Left lung (tissue), 10 donors: ENCODE results near the gene SUSD5. TPM values are rescaled to one million over a fixed set of nuclear protein-coding genes. Genes with fewer than 3 reads are reported as not detected.

Experiments
- ATAC-seq: fragments of 200-7000 bp; cut with Tn5 transposase; one replicate; pipeline ENCODE4 v1.9.1; 2020; ENCODE audit warnings: moderate library complexity
- DNase-seq, 4 donors: peaks; one replicate each; pipeline ENCODE4 v3.0.0-alpha.2; 2013 to 2020
- H3K27ac ChIP-seq, 2 donors: fragments of 200-600 bp; sonication (generic) in 1 of 2; one replicate each; pipeline versions ENCODE4 v1.5.0 to v1.8.0; 2020 to 2021
- H3K27me3 ChIP-seq, 2 donors: fragments of 200-600 bp; sonication (generic) in 1 of 2; one replicate each; pipeline versions ENCODE4 v1.5.0 to v1.8.0; 2020 to 2021
- H3K36me3 ChIP-seq, 2 donors: fragments of 200-600 bp; sonication (generic) in 1 of 2; one replicate each; pipeline versions ENCODE4 v1.5.0 to v1.8.0; 2020 to 2021
- H3K4me1 ChIP-seq, 2 donors: fragments of 200-600 bp; one replicate each; pipeline ENCODE4 v1.8.0; 2021
- H3K4me3 ChIP-seq, 2 donors: fragments of 200-600 bp; sonication (generic) in 1 of 2; one replicate each; pipeline versions ENCODE4 v1.5.0 to v1.8.0; 2020 to 2021; ENCODE audit warnings: mild to moderate bottlenecking in 1 of 2
- H3K9me3 ChIP-seq, 2 donors: fragments of 200-600 bp; sonication (generic) in 1 of 2; one replicate each; pipeline versions ENCODE4 v1.5.0 to v1.8.0; 2020 to 2021
- CTCF ChIP-seq, 2 donors: fragments of 200-600 bp; sonication (generic) in 1 of 2; IDR thresholded peaks; one replicate each; pipeline versions ENCODE4 v1.5.0 to v1.8.0; 2021; ENCODE audit warnings: antibody characterized with exemption in 2 of 2
- intact Hi-C, 2 donors: fragments of 100-400 bp; cut with DNase I; formaldehyde crosslinking; loops; one replicate each; pipeline versions ENCODE4 v1.11.2 to v1.14.2; 2022
- polyA plus RNA-seq, 6 donors: library from polyadenylated mRNA; unstranded; fragments of 120-200 nt; gene quantifications; one replicate each; pipeline ENCODE4 v1.2.1, GENCODE V29; 2013; ENCODE audit not compliant: insufficient read length in 6 of 6
- total RNA-seq, 2 donors: library from RNA; stranded (reverse); fragmentation: NEBNext Ultra II Directional; extraction: Animal tissue kit (Norgen Biotek cat#: 25700); gene quantifications; one replicate each; pipeline ENCODE4 v1.2.1, GENCODE V29; 2021
- donor health status: DM: no; HTN: yes; CAD: no.
- donor health status: DM: no; HTN: no; CAD: no.

SUSD5 gene
- total and polyA plus RNA-seq, 8 donors = 1.3 to 4.3 (median 3.0) TPM

- no peak overlapping the region for H3K27ac ChIP-seq
- intact Hi-C loops = no loop called here
- peaks cover 0 to 80% of the 10 kb centered on the region in 2 donors for H3K36me3 ChIP-seq
- ATAC-seq = no peak
- peaks cover 0 to 3% of the 10 kb centered on the region in 2 donors for H3K4me1 ChIP-seq
- H3K4me3 ChIP-seq = no peak overlapping the region
- TF ChIP-seq CTCF (IDR thresholded peaks at IDR 0.05) = no peak
- no peaks in the 10 kb centered on the region for H3K27me3 ChIP-seq
- no peaks in the 10 kb centered on the region for H3K9me3 ChIP-seq
- no peak for DNase-seq
Measured at GRCh38 chr3:33128706-33129105, 89.9 kb downstream of the SUSD5 start.

DNA sequence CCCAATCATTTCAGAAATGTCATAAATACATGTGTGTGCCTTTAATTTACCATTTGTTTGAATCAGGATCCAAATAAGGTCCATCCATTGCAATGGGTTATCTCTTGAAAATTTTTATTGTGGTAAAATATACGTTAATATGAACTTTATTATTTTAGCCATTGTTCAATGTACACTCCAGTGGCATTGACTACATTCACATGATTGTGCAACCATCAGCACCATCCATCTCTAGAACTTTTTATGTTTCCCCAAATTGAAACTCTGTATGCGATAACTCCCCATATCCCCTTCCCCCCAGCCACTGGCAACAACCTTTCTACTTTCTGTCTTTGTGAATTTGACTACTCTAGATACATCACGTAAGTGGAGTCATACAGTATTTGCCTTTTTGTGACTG is 92.8 kb downstream of the SUSD5 start:
- H3K27ac ChIP-seq = no peak overlapping the region
- no peak overlapping the region for H3K4me3 ChIP-seq
- no peak for TF ChIP-seq CTCF (IDR thresholded peaks at IDR 0.05)
- ATAC-seq (no peak), DNase-seq (no peak)
- H3K36me3 ChIP-seq = peaks cover 0 to 84% of the 10 kb centered on the region in 2 donors
- peaks cover 0 to 18% of the 10 kb centered on the region in 2 donors for H3K4me1 ChIP-seq
- no peaks in the 10 kb centered on the region for H3K9me3 ChIP-seq
- H3K27me3 ChIP-seq = no peaks in the 10 kb centered on the region
- intact Hi-C loops = no loop called here

DNA sequence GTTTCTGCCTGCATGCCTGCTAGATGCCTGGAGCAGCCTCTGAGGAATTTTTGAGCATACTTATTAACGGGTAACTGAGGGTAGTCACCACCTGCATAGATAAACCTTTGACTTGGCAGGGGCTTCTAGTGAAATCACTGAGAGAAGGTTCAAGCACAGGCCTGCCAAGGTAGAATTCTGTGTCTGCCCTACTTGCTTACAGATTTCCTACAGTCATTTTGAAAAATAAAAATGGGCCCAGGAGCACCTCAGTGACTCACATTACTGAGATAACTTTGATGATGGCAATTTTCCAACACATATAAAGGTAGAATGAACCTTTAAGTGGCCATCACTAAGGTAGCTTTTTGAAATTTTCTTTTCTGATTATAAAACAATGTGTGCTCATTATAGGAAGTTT is 94.0 kb downstream of the SUSD5 start:
- H3K27me3 ChIP-seq = no peaks in the 10 kb centered on the region
- TF ChIP-seq CTCF (IDR thresholded peaks at IDR 0.05) = no peak
- H3K4me1 ChIP-seq = peaks cover 0 to 18% of the 10 kb centered on the region in 2 donors
- H3K4me3 ChIP-seq = no peak overlapping the region
- intact Hi-C loops = no loop called here
- H3K36me3 ChIP-seq = peaks cover 0 to 81% of the 10 kb centered on the region in 2 donors
- no peaks in the 10 kb centered on the region for H3K9me3 ChIP-seq
- no peak for DNase-seq
- no peak overlapping the region for H3K27ac ChIP-seq
- ATAC-seq = no peak

DNA sequence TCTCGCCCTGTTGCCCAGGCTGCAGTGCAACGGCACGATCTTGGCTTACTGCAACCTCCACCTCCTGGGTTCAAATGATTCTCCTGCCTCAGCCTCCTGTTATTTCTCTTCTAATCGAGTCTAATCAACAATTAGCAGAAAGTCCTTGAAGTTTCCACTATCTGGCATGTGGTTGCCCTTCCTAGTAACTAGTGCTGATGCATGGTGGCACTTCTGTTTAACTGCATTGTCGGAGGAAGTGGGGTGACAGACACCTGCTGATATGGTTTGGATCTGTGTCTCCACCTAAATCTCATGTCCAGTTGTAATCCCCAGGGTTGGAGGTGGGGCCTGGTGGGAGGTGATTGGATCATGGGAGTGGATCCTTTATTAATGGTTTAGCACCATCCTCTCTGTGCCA is 95.6 kb downstream of the SUSD5 start:
- TF ChIP-seq CTCF (IDR thresholded peaks at IDR 0.05) = no peak
- ATAC-seq (no peak), DNase-seq (no peak)
- Histone ChIP-seq H3K4me1 (peaks cover 0 to 18% of the 10 kb centered on the region in 2 donors), H3K27ac (no peak overlapping the region), H3K27me3 (no peaks in the 10 kb centered on the region), H3K36me3 (peaks cover 0 to 79% of the 10 kb centered on the region in 2 donors), H3K4me3 (no peak overlapping the region), H3K9me3 (no peaks in the 10 kb centered on the region)
- intact Hi-C loops = no loop called here

- Histone ChIP-seq H3K27me3 (no peaks in the 10 kb centered on the region), H3K9me3 (no peaks in the 10 kb centered on the region), H3K27ac (no peak overlapping the region), H3K36me3 (peaks cover 0 to 51% of the 10 kb centered on the region in 2 donors), H3K4me1 (peaks cover 2 to 35% of the 10 kb centered on the region in 2 donors), H3K4me3 (no peak overlapping the region)
- DNase-seq (no peak), ATAC-seq (no peak)
- intact Hi-C loops = no loop called here
- no peak for TF ChIP-seq CTCF (IDR thresholded peaks at IDR 0.05)
Measured at GRCh38 chr3:33119891-33120290, 98.7 kb downstream of the SUSD5 start.
